Superior temporal gyrus (tissue), 1 donor: ENCODE measurements around the gene ADORA1.

Experiments
- DNase-seq: peaks from one replicate; pipeline ENCODE4 v3.0.0-alpha.2; 2016; ENCODE audit errors: extremely low spot score

Gene ADORA1

DNA sequence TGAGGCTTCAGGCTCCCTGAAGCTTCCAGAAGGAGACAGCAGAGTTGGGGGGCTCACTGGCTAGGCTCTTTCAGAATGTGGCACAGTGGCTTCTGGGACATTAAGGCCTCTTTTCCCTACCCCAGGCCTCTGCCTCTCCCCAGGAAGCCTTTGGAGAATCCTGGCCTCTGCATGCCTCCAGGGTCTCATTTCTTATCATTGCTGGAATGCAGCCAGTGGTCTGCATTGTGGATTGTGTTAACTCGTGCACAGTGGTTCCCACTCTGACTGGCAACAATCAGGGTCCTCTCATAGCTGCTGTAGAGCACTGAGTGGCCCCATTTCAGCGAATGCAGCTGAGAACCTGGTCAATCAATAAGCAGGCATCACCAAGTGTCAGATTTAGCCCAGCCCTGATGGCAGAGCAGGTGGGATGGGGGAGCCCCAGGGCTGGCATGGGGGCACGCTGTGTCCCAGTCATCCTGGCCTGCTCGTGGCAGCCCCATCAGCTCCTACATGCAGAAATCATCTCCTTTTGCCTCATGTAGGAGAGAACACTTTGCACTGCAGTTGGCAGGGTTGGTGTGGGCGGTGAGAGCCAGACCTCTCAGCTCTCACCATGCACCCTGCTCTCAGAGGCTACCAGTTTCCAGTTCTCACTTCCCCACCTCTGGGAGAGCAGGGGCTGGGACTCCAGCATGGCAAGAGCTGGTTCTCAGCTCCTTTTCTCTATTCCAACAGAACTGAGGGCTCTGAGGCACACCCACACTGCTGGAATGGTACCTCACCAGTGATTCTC lies 13.4 kb downstream of the ADORA1 start:
- DNase-seq = no peak

DNA sequence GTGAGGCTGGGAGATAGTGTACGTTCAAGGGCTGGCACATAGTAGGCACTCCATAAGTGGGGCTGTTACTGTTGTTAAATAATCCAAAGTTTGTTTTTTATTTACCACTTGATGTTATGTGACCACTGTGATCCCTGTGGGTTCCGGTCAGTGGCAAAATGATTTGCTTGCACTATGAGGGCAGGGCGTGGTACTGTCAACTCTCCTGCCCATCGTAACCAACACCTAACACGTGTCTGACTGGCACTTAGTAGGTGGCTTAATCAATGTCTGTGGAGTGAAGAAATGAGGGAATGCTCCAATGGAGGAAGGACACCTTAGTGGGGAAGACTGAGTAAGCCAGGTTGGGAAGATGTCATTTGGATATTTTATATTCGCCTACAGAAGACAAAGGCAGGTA lies 14.6 kb downstream of the ADORA1 start:
- no peak for DNase-seq

DNA sequence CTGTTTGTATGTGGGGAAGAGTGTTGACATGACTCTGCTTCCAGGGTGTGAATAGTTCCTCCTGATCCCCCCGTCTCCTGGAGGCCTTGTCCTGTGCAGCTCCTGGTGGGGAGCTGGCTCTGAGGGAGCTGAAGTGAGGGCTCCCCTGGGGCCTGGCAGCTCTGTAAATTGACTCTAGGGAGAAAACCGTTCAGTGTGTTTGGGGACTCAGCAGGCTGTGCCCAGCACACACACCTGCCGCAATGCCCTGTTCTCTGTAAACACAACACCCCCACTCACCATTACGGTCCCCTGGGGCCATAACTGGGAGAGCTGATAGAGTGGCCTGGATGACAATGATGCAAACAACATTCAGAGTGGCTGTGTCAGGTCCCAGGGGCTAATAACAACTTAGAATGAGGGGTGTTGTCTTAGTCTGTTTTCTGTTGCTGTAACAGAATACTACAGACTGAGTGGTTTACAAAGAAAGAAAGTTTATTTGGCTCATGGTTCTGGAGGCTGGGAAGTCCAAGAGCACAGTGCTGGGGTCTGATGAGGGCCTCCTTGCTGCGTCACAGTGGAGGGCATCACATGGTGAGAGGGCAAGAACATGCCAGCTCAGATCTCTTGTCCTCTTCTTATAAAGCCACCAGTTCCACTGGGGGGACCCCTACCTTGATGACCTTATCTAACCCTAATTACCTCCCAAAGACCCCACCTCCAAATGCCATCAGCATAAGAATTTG lies 15.3 kb downstream of the ADORA1 start:
- no peak for DNase-seq

DNA sequence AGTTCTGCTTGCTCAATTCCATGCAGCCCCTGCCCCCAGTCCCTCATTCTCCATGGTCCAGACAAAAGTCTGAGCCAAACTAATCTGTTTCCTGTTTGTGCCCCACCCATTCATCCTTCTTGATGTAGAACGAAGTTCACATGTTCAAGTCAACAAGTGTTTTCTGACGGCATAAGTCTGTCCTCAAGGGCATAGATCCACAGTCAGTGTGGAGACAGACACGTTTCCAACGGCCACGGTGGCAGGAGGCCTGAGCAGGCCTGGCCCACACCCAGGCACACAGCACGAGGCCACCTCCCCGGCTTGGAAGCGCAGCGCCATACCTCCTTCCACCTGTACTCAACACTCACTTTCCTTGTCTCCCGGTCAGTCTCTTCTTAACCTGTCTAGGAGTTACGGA lies 16.1 kb downstream of the ADORA1 start:
- no peak for DNase-seq

DNA sequence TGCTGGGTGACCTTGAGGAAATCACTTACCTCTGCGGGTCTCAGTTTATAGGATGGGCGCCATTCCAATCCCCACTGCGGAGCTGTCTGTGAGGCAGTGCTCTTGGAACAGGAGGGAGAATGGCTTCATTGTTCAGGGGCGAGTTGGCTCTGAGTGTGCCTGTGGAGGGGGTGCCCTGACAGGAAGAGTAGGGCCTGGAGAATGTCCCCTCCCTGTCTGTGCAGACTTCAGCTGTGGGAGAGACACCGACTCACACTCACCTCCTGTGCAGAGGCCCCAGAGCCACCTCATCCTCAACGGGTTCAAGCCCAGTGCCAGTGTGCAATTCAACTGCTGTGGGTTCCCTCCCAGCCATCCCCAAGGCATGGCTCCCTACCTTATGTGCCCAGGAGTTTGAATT lies 17.1 kb downstream of the ADORA1 start:
- peak; percentile 89 for DNase-seq

DNA sequence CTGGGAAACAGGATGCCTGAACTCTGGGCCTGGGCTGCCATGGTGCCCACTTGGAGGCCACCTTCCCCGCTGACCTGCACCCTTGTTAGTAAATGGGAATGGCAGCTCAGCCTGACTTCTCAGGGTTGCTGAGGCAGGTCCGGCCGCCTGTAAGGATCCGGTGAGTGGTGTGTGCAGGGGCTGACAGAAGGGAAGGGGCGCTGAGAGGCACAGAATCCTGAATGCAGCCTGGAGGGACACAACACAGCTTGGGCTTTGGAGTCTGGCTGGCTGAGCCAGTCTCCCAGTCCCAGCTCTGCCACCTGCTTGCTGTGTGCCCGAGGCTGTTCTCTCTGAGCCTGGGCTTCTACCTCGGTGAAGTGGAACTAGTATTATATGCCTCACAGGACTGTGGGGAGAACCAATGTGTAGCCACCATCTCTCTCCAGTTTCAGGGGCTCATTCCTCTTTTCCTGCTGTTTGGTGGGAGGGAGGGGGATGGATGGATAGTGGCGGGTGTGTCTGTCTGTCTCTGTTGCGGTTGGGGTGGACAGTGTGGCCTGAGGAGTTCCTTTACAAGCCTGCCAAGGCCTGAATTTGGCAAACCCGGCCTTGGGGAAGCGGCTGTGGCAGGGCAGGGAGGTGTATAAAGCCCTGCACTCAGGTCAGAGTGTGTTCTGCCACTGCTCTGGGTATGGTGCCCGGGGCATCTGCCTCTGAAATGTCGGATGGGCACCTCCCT lies 18.0 kb downstream of the ADORA1 start:
- no peak for DNase-seq

DNA sequence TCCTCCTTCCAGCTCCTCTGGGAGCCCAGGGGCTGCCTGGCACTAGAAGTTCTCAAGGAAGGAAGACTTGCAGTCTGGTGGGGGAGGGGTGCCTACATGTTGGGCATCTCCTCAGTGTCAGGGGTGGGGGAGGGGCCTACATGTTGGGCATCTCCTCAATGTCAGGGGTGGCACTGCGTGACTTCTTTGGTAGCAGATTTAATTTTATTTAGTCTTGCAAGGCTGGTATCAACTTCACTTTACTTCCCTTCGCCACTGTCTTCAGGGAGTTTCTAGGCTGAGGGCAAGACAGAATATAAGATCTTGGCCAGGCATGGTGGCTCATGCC lies 18.5 kb downstream of the ADORA1 start:
- DNase-seq = no peak

DNA sequence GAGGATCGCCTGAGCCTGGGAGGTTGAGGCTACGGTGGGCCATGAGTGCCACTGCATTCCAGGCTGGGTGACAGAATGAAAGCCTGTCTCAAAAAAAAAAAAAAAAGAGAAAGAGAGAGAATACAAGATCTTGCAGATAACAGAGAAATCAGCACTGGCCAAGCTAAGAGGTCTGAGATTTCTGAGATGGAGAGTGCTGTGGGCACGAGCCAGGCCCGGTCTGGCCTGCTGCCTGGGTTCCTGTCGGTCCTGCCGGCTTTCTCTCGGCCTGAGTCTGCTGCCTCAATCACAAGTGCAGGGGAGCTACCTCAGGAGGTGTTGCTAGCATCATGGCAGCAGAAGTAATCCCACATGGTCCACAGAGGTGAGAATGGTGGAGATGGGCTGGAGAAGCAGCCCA lies 19.0 kb downstream of the ADORA1 start:
- DNase-seq = no peak

DNA sequence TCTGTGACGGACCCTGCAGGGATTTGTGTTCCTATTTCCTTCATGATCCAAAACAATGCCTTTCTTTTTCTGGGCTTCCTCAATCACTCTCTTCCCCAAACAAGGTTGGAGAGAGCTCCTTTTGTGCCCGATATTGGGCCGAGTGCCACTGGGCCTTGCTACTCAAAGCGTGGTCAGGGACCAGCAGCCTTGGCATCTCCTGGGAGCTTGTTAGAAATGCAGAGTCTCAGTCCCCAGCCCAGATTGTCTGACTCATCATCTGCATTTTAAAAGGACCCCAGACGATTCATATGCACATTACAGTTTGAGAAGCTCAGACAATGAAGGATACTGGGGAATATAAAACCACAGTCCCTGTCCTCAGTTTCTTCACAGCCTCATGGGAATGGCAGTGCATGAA lies 19.9 kb downstream of the ADORA1 start:
- DNase-seq = peak; percentile 77

DNA sequence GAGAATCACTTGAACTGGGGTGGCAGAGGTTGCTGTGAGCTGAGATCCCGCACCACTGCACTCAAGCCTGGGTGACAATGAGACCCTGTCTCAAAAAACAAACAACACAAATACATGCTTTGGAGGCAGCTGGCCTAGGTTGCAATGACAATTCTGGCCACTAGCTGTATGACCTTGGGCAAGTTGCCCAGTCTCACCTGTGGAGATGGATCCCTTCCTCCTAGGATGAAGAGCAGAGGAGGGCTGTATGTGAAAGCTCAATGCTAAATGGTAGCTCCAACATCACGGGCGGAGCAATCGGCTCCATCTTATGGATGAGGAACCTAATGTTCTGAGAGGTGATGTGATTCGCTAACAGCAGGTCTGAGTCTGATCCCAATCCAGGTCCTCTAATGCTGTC lies 20.6 kb downstream of the ADORA1 start:
- no peak for DNase-seq

DNA sequence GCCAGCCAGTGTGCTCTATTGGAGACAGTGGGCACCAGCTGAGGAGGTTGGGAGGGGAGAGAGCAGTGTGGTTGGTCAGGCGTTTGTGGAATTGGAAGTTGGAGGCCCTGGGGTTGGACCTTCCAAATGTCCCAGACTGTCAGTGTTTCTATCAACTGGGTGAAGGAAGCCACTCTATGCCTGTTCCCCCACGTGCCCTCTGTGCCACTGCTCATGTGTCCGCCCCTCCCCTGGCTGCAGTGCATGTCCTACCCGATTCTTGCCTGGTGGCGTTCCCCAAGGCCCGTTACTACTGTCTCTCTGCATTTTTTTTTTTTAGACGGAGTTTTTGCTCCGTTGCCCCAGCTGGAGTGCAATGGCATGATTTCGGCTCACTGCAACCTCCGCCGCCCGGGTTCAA lies 21.1 kb downstream of the ADORA1 start:
- no peak for DNase-seq

DNA sequence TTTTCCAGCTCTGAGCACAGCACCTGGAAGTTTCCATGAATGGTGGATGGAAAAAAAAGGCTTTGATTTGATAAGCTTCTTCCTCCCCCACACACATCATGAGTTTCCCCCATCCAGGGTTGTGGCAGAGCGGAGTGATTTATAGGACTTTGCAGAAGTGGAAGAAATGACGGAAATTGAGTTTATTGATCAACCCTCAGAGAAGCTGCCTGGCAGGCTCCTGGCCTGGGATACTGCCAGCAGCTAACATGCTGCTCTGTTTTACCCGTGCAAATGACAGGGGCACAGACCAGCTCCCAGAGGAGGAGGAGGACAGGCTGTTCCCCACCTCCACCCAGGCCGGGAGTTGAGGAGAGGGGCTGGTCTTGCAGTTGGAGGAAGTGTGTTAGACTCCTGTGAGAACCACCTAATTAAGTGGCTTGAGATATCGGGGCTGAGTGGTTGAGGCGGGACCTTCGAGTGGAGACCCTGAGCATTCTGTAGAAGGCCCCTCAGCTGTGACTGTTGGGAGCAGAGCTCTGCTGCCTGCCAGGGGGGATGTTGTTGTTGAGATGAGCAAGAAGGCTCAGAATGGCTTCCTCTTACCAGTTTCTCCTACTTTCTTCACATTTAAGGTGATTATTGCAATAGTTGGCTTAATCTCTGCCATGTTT lies 21.8 kb downstream of the ADORA1 start:
- no peak for DNase-seq

DNA sequence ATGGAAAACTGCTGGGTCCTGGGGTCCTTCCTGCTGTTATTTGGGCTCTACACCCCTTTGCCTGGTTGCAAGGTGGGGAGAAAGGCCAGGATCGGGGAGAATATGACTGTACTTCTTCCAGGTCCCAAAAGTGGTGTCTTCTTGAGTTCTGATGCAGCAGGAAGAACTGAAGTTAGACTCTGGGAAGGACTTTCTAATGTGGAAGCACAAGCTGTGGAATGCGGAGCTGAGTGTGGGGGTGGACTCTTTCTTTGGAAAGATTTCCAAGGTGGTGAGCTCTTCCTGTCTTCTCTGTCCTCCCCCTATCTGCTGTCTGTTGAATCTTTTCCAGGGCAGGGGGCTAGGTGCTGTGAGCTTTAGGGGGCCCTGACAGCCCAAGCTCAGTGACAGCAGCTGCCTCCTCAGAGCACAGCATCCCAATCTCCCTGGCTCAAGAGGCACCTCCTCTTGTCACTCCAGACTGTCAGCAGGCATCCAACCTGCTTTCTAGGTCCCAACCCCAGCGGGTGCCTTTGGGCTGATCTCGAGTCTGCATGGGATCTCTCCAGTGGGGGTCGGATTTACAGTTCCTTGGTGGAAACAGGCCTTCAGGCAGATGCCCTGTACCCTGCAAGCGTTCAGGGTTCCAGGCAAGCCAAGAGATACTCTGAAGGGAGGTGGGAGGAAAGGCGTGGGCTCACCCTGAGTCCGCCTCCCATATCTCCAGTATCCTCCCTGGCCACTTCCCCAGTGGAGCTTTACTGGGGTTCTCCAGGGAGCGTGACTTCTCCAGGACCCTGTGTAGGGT lies 23.2 kb downstream of the ADORA1 start:
- no peak for DNase-seq

DNA sequence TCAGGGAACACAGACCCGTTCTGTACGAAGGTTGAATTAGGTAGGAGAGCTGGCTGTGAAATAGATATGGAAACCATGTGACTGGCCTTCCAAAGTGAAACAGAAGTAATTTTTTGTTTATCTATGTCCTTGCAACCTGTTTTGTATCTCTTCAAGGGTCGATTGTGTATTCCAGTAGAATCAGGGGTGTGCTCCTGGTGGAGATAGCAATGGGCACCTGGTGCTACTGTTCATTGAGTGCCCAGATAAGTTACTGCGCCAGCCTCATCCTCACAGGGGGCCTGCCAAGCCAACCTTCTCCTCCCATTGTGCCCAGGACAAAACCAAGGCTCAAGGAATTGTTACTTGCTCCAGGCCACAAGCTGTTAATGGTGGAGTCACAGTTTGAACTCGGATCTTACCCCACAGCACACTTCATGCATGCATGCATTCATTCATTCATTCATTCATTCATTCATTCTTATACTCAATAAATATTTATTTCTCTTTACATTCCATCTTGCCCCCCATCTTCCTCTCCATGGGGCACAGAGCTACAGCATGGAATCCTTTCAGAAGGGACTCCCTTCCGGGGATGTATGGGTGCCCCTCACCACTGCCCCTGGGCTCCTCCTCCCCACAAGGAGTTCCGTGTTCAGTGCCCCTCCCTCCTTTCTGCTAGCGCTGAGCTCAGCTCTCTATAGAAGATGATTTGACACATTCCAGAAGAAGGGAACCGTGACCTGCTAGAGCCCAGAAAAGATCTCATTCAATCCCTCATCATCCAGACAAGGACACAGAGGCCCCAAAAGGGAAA lies 24.0 kb downstream of the ADORA1 start:
- DNase-seq = no peak

DNA sequence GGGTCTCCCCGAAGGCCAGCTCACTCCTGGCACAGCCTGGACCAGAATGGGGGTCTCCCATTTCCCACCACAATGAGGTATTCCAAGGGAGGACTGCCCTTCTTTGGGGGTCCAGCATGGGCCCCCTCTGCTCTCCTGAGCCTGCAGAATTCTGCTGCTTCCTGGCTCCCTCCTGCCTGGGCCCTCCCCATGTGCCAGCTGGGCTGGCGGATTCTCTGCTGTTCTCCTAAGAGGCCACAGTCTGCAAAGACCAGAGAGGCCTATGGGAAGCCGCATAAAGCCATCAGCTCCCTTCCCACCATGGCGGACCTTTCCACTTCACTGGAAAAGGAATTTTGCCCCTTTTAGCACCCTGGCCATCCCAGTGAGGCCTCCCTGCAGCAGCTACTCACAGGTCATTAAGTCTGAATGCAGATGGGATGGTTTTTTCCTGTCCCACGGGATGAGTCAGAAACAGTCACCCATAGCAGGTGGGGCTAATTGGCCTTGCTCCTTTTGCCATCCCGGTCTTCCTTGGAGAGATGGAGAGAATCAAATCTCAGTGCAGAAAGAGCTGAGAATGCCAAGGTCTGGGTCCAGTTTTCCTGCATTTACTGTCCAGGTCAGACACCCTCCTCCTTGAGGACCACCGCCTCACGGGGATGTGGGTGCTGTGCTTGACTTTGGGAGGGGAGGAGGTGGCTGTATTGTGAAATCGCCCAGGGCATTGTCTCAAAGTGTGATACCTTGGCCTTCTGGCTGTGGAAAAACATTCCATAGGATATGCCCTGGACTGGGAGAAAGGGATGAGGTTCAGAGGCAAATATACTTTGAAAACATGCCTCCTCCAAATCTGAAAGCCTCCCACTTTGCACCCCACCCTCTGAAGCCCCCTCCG lies 24.9 kb downstream of the ADORA1 start:
- no peak for DNase-seq

DNA sequence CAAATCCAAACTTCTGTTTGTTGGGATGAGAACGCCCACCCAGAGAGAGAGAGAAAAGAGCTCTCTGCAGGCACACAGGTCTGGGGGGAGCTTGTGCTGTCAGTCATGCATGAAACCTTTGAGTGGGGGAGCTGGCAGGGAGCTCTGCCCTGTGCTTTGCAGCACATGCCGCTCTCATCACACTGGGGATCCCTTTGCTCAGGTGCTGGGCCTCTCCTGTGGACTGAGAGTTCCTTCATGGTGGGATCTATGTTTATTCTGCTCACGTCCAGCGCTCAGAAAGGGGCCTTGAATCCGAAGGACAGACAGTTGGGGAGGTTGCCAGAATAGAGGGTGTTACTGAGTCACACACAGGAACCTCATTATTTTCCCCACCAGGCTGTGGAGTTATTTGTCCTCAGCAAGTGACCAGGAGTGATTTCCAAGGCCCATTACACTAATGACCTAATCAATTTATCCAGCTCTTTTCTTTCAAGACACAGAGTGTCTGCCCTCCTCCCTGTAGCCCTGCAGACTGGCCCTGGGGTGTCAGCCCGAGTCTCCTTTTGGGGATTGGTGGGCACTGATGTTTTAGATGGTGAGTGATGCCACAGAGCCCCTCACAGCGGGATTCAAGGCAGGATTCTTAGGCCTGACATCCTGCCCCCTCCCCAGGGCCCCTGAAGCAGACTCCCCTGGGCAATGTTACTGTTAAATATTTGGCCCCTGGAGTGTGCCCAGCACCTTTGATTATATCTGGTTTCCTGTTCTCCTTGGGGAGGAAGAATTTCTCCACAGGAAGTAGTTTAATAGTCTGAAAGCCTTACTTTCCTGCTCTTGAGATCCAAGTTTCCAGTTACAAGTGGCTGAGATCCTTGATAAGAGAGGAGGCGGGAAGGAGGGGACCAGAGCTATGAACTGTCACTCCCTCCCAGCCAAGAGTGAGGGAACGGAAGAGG lies 25.8 kb downstream of the ADORA1 start:
- peak; percentile 67 for DNase-seq

DNA sequence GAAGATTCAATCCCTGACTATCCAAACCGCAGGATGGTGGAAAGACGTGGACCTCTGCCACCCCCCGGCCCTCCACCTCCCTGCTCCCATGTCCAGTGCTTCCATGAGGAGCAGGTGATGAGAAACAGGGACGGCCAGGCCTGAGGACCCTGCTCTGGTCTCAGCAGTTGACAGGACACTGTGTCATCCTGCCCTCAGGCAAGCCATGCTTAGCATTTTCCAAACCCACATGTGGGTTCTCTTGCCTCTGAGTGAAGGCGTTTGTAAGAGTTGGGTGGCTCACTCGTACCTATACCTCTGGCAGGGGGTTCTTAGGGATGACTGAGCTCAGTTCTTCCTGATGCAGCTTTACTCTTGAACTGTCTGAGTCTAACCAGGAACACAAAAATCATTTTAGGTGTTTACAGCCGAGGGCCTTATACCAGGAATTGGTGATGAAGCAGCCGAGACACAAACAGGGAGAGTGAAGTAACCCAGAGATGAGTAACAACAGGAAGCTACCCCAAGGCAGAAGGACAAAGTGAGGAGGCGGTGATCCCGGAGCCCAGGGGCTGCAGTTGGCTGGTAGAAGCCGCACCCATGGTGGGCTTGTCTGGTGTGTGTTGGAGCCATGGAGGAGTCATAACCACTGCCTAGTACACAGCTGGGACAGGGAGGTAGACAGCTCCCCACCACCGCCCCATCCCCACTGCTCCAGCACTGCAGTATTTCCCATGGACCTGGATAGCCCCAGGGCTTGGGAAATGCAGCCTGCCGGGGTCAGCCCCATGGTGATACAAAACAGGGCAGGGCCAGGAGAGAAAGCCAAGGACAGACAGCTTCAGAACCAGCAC lies 26.7 kb downstream of the ADORA1 start:
- DNase-seq = no peak

DNA sequence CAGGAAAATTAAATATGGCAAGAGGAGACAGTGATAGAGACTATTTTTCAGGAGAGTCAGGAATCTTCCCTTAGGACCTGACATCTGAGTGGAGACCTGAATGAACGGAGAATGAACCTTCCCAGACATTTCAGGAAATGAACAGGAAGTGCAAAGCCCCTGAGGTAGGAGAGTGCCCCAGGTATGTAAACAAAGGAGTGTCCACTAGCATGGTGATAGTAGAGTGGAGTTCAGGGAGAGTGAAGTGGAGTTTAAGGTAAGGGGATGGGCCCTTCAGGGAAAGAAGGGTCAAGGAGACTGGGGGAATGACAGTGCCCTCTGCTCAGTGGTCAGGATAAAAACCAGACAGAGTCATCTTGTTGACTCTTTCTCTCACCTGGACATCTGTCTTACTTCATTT lies 28.8 kb downstream of the ADORA1 start:
- DNase-seq = no peak
